GM12878 (cell line): ENCODE measurements around the gene MEG3. TPM values are rescaled to one million over a fixed set of nuclear protein-coding genes. Genes with fewer than 3 reads are reported as not detected.

ENCODE experiments used
- ATAC-seq: fragments of 200-7000 bp; cut with Tn5 transposase; 3 replicates; pipeline ENCODE4 v1.9.1; 2020; ENCODE audit warnings: mild to moderate bottlenecking, moderate library complexity
- BruUV-seq: library from RNA; stranded (reverse); fragments of 400-500 nt; replicated peaks from 2 replicates; lab custom pipeline; 2021; lab: Mats Ljungman, UMichigan
- CTCF ChIA-PET: fragments of 300-600 bp; sonication (Branson Sonifier 250); formaldehyde crosslinking; extraction: SDS; loops from one replicate; lab custom pipeline; 2021; ENCODE audit warnings: inconsistent platforms; lab: Yijun Ruan, JAX
- POLR2A ChIA-PET: fragments of 350-600 bp; formaldehyde crosslinking; extraction: SDS; loops from one replicate; lab custom pipeline; 2021; ENCODE audit warnings: inconsistent platforms; lab: Charles Lee
- RAD21 ChIA-PET: fragments of 300-600 bp; sonication (Branson Sonifier 250); formaldehyde crosslinking; loops from one replicate; lab custom pipeline; 2023; ENCODE audit warnings: antibody characterized with exemption; ENCODE audit not compliant: unreplicated experiment; lab: Charles Lee
- SMC1A ChIA-PET: fragments of 300-600 bp; sonication (Branson Sonifier 250); formaldehyde crosslinking; loops from one replicate; lab custom pipeline; 2023; ENCODE audit not compliant: unreplicated experiment, uncharacterized antibody; lab: Charles Lee
- DNase-seq: peaks from one replicate; pipeline ENCODE4 v3.0.0-alpha.2; 2011; ENCODE audit warnings: low read depth, low spot score
- FAIRE-seq: peaks from 3 replicates; lab custom pipeline; 2011; peaks lifted over from hg19 to GRCh38; lab: Jason Lieb, UNC
- H2AFZ ChIP-seq: 2 replicates; pipeline ENCODE4 v1.6.0; 2011; ENCODE audit warnings: low read depth, low read length, control low read depth; ENCODE audit not compliant: control insufficient read depth
- H3K27ac ChIP-seq: 2 replicates; pipeline ENCODE4 v1.5.1; 2011; ENCODE audit warnings: control low read depth; ENCODE audit not compliant: control insufficient read depth, insufficient read depth
- H3K27me3 ChIP-seq, 2 experiments: replicated peaks in 1 of 2; 2 replicates each; pipeline versions ENCODE4 v1.6.0 to v1.6.1; 2011; ENCODE audit warnings: low read length in 1 of 2; ENCODE audit not compliant: control insufficient read depth in 2 of 2, insufficient read depth in 2 of 2
- H3K36me3 ChIP-seq, 2 experiments: 2 replicates each; pipeline ENCODE4 v1.5.1; 2011; ENCODE audit warnings: low read length in 1 of 2; ENCODE audit not compliant: control insufficient read depth in 2 of 2, insufficient read depth in 2 of 2
- H3K4me1 ChIP-seq: 2 replicates; pipeline ENCODE4 v1.6.1; 2011; ENCODE audit warnings: mild to moderate bottlenecking, low read length, moderate library complexity, mixed read lengths; ENCODE audit not compliant: control insufficient read depth, insufficient read depth
- H3K4me2 ChIP-seq: 2 replicates; pipeline ENCODE4 v1.6.0; 2011; ENCODE audit warnings: control low read depth; ENCODE audit not compliant: control insufficient read depth, insufficient read depth
- H3K4me3 ChIP-seq: fragments of 200-600 bp; sonication (generic); 2 replicates; pipeline ENCODE4 v1.5.1; 2016
- H3K79me2 ChIP-seq: 2 replicates; pipeline ENCODE4 v1.6.0; 2011; ENCODE audit warnings: low read length; ENCODE audit not compliant: control insufficient read depth, insufficient read depth
- H3K9ac ChIP-seq: 2 replicates; pipeline ENCODE4 v1.8.0; 2011; ENCODE audit warnings: low read length, control low read depth, mixed read lengths; ENCODE audit not compliant: control insufficient read depth, insufficient read depth
- H3K9me3 ChIP-seq: replicated peaks from 3 replicates; pipeline ENCODE4 v1.5.1; 2011; ENCODE audit warnings: mild to moderate bottlenecking, low read length; ENCODE audit not compliant: control insufficient read depth, insufficient read depth
- H4K20me1 ChIP-seq: 2 replicates; pipeline ENCODE4 v1.6.0; 2011; ENCODE audit not compliant: control insufficient read depth, insufficient read depth
- EED ChIP-seq: sonication (generic); IDR thresholded peaks from 2 replicates; pipeline ENCODE4 v1.6.1; 2016; ENCODE audit warnings: antibody characterized with exemption, low read depth
- TARDBP ChIP-seq: IDR thresholded peaks from 2 replicates; pipeline ENCODE4 v1.6.1; 2016; ENCODE audit warnings: borderline replicate concordance
- WGBS: methylation state at CpG from one replicate; pipeline ENCODE4 v1.1.6; 2016; ENCODE audit warnings: low lambda C conversion rate; ENCODE audit not compliant: insufficient replicate concordance, insufficient coverage; ENCODE audit errors: missing lambda C conversion rate; 5-methylcytosine and 5-hydroxymethylcytosine counted together
- in situ Hi-C: fragments of 300-500 bp; cut with MboI; formaldehyde crosslinking; loops from 9 replicates; pipeline ENCODE4 v1.14.3; 2018; ENCODE audit warnings: mixed read lengths
- intact Hi-C: fragments of 100-400 bp; cut with micrococcal nuclease; formaldehyde crosslinking; loops from one replicate; pipeline ENCODE4 v1.14.2; 2022; ENCODE audit not compliant: unreplicated experiment
- polyA plus RNA-seq, 11 experiments: library from polyadenylated mRNA; depleted of rRNA in 4 of 11; unstranded in 6 of 11; stranded (reverse) in 5 of 11; fragments of >200 nt; fragmentation: Nextera tagmentation in 4 of 11; fragmentation: Illumina TruSeq in 1 of 11; extraction: Ambion mirVana in 4 of 11; extraction: Trizol in 1 of 11; gene quantifications; 1 replicate in 1 of 11; 2 replicates in 10 of 11; pipeline versions ENCODE4 v1.2.1 to v1.2.3, GENCODE V29; 2011 to 2016; ENCODE audit warnings: inconsistent platforms in 2 of 11, missing spikeins in 2 of 11, low read depth in 1 of 11
- total RNA-seq, 4 experiments: library from RNA; depleted of rRNA in 3 of 4; stranded (reverse); fragments of >200 nt in 3 of 4; fragmentation: Illumina TruSeq in 1 of 4; extraction: Trizol in 1 of 4; gene quantifications; 2 replicates each; pipeline versions ENCODE4 v1.2.1 to v1.2.3, GENCODE V29; 2013 to 2021
- TF ChIP-seq, protein P1 (sequence below): fragments of 450-650 bp; IDR thresholded peaks from 2 replicates; pipeline ENCODE4 v1.6.1; 2017; ENCODE audit warnings: mild to moderate bottlenecking, moderate library complexity
- TF ChIP-seq, protein P2 (sequence below): fragments of 450-650 bp; IDR thresholded peaks from 2 replicates; pipeline ENCODE4 v1.6.1; 2017; ENCODE audit warnings: low read depth, mild to moderate bottlenecking, moderate library complexity

The MEG3 gene
- total and polyA plus RNA-seq, 10 of the 15 experiments (the other 5 are each of a cell fraction or from before 2014, with no cell fraction given): 0.03 to 2.9 (median 0.95) TPM; not detected in 7

DNA sequence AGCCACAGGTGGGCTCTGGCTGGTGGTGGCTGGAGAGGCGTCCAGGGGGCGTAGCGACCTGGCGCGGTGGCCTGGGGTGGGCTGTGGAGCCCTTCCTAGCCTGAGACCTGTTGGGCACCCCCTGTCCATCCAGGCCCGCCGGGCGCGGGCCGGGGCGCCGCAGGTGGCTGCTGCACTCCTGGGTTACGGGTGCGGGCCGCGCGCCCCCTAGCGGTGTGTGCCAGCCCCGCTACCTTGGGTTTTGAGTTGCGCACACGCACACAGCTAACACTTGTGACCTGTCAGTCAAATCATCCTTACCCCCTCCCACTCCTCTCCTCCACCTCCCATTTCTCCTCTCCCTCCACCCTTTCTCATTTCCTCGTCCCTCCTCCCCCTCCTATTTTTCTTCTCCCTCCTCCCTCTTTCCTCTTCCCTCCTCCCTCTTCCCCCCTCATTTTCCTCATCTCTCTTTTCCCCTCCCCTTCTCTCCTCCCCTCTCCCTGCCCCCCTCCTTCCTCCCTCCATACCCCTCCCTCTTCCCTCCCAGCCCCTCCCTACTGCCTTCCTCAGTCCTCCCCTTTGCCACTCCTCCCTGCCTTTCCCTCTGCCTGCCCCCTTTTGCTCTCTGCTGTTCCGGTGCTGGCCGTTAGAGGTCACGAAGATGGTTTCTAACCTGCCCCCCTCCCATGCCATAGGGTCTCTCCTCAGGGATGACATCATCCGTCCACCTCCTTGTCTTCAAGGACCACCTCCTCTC lies 2.3 kb downstream of the MEG3 start:
- H4K20me1 ChIP-seq: no peaks in the 10 kb centered on the region
- TF ChIP-seq, protein P1, sequence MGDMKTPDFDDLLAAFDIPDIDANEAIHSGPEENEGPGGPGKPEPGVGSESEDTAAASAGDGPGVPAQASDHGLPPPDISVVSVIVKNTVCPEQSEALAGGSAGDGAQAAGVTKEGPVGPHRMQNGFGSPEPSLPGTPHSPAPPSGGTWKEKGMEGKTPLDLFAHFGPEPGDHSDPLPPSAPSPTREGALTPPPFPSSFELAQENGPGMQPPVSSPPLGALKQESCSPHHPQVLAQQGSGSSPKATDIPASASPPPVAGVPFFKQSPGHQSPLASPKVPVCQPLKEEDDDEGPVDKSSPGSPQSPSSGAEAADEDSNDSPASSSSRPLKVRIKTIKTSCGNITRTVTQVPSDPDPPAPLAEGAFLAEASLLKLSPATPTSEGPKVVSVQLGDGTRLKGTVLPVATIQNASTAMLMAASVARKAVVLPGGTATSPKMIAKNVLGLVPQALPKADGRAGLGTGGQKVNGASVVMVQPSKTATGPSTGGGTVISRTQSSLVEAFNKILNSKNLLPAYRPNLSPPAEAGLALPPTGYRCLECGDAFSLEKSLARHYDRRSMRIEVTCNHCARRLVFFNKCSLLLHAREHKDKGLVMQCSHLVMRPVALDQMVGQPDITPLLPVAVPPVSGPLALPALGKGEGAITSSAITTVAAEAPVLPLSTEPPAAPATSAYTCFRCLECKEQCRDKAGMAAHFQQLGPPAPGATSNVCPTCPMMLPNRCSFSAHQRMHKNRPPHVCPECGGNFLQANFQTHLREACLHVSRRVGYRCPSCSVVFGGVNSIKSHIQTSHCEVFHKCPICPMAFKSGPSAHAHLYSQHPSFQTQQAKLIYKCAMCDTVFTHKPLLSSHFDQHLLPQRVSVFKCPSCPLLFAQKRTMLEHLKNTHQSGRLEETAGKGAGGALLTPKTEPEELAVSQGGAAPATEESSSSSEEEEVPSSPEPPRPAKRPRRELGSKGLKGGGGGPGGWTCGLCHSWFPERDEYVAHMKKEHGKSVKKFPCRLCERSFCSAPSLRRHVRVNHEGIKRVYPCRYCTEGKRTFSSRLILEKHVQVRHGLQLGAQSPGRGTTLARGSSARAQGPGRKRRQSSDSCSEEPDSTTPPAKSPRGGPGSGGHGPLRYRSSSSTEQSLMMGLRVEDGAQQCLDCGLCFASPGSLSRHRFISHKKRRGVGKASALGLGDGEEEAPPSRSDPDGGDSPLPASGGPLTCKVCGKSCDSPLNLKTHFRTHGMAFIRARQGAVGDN: no peak
- CTCF ChIA-PET: no interaction called here
- 81% methylated on average over 22 of the region's 26 CpGs for WGBS
- H3K27ac ChIP-seq: no peak overlapping the region
- no peak overlapping the region for H3K9ac ChIP-seq
- no peaks in the 10 kb centered on the region; a peak in 2 of 4 replicates for H3K27me3 ChIP-seq
- no TSS peak for BruUV-seq
- no peaks in the 10 kb centered on the region for H3K4me1 ChIP-seq
- in situ Hi-C loops: no loop called here
- no peak for ATAC-seq
- no peaks in the 10 kb centered on the region for H3K36me3 ChIP-seq
- H3K4me2 ChIP-seq: no peak overlapping the region
- H2AFZ ChIP-seq: no peak overlapping the region
- no peaks in the 10 kb centered on the region; the same call in 2 of the 3 replicates for H3K9me3 ChIP-seq
- POLR2A ChIA-PET: no interaction called here
- H3K4me3 ChIP-seq: no peak overlapping the region
- SMC1A ChIA-PET: no interaction called here
- no peak for DNase-seq
- intact Hi-C loops: no loop called here
- H3K79me2 ChIP-seq: no peaks in the 10 kb centered on the region
- RAD21 ChIA-PET: no interaction called here
- FAIRE-seq: no peak

DNA sequence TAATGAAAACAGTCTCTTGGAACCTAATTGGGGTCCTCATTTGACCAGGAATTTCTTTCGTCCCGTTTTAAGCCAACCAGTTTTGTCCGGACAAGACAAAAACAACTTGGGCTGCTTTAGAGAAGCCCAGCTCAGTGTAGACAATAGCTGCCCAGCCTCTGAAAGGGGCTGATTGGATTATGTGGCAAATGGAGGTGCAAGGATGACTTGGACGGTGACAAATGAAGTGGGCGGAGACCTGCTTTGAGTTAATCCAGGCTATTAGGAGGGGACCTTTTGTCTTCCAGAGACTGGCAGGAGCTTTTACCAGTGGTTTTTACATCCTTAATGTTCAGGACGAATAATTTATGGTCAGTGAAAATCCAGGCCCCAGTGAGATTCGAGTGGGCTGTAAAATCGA lies 4.8 kb downstream of the MEG3 start:
- TF ChIP-seq EED (no peak), TARDBP (no peak)
- TF ChIP-seq, protein P2, sequence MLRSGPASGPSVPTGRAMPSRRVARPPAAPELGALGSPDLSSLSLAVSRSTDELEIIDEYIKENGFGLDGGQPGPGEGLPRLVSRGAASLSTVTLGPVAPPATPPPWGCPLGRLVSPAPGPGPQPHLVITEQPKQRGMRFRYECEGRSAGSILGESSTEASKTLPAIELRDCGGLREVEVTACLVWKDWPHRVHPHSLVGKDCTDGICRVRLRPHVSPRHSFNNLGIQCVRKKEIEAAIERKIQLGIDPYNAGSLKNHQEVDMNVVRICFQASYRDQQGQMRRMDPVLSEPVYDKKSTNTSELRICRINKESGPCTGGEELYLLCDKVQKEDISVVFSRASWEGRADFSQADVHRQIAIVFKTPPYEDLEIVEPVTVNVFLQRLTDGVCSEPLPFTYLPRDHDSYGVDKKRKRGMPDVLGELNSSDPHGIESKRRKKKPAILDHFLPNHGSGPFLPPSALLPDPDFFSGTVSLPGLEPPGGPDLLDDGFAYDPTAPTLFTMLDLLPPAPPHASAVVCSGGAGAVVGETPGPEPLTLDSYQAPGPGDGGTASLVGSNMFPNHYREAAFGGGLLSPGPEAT: no peak
- TF ChIP-seq, all 136 proteins: peak for 0
- H3K4me3 ChIP-seq: no peak overlapping the region
- no peaks in the 10 kb centered on the region; the same call in 2 of the 3 replicates for H3K9me3 ChIP-seq
- no peak for FAIRE-seq
- ChIA-PET RAD21 (no interaction called here), SMC1A (no interaction called here), POLR2A (no interaction called here), CTCF (no interaction called here)
- no peak for DNase-seq
- no peaks in the 10 kb centered on the region for H3K36me3 ChIP-seq
- in situ Hi-C loops: no loop called here
- no peaks in the 10 kb centered on the region; a peak in 3 of 4 replicates for H3K27me3 ChIP-seq
- no peaks in the 10 kb centered on the region for H3K79me2 ChIP-seq
- H3K4me2 ChIP-seq: no peak overlapping the region
- intact Hi-C loops: no loop called here
- no peaks in the 10 kb centered on the region for H4K20me1 ChIP-seq
- no peak overlapping the region for H3K9ac ChIP-seq
- no peak for ATAC-seq
- no peaks in the 10 kb centered on the region for H3K4me1 ChIP-seq
- WGBS: 35% methylated on average over 8 of the region's 8 CpGs
- no peak overlapping the region for H3K27ac ChIP-seq
- no peak overlapping the region for H2AFZ ChIP-seq
- no TSS peak for BruUV-seq
